WTC11 (cell line): ENCODE data around the gene AK8.

Experiments used
- CREM ChIP-seq: sonication (generic); formaldehyde crosslinking; IDR thresholded peaks from 2 replicates; pipeline ENCODE4 v1.8.1; 2022; ENCODE audit warnings: mild to moderate bottlenecking, missing genetic modification reagents, moderate library complexity
- CTCF ChIP-seq: fragments of 200-600 bp; IDR thresholded peaks from 2 replicates; pipeline ENCODE4 v1.8.0; 2022; ENCODE audit warnings: antibody characterized with exemption
- E2F5 ChIP-seq: sonication (generic); formaldehyde crosslinking; IDR thresholded peaks from 2 replicates; pipeline ENCODE4 v1.8.1; 2022; ENCODE audit warnings: mild to moderate bottlenecking, moderate library complexity, missing genetic modification reagents
- GABPB1 ChIP-seq: sonication (generic); formaldehyde crosslinking; IDR thresholded peaks from 2 replicates; pipeline ENCODE4 v1.8.1; 2023; ENCODE audit warnings: mild to moderate bottlenecking, missing genetic modification reagents
- TCF7 ChIP-seq: sonication (generic); formaldehyde crosslinking; IDR thresholded peaks from 2 replicates; pipeline ENCODE4 v1.8.0; 2022; ENCODE audit warnings: mild to moderate bottlenecking, low read depth, missing genetic modification reagents, moderate library complexity
- USF2 ChIP-seq: sonication (generic); formaldehyde crosslinking; IDR thresholded peaks from 2 replicates; pipeline ENCODE4 v1.8.1; 2023; ENCODE audit warnings: mild to moderate bottlenecking, missing genetic modification reagents, moderate library complexity
- ZNF416 ChIP-seq: fragments of 250-450 bp; sonication (Bioruptor Pico); IDR thresholded peaks from 2 replicates; pipeline ENCODE4 v1.9.0; 2021; ENCODE audit warnings: mild to moderate bottlenecking, inconsistent platforms
- ZNF423 ChIP-seq: fragments of 250-450 bp; sonication (Bioruptor Pico); IDR thresholded peaks from 2 replicates; pipeline ENCODE4 v2.1.2; 2022; ENCODE audit warnings: mild to moderate bottlenecking, moderate library complexity
- TF ChIP-seq, protein P1 (sequence below): sonication (generic); formaldehyde crosslinking; IDR thresholded peaks from 2 replicates; pipeline ENCODE4 v1.8.1; 2022; ENCODE audit warnings: missing genetic modification reagents, borderline replicate concordance
- TF ChIP-seq, protein P2 (sequence below): sonication (generic); formaldehyde crosslinking; IDR thresholded peaks from 2 replicates; pipeline ENCODE4 v1.8.0; 2023; ENCODE audit warnings: mild to moderate bottlenecking, missing genetic modification reagents
- TF ChIP-seq, protein P3 (sequence below): sonication (generic); formaldehyde crosslinking; IDR thresholded peaks from 2 replicates; pipeline ENCODE4 v1.8.0; 2022; ENCODE audit warnings: mild to moderate bottlenecking, missing genetic modification reagents

DNA sequence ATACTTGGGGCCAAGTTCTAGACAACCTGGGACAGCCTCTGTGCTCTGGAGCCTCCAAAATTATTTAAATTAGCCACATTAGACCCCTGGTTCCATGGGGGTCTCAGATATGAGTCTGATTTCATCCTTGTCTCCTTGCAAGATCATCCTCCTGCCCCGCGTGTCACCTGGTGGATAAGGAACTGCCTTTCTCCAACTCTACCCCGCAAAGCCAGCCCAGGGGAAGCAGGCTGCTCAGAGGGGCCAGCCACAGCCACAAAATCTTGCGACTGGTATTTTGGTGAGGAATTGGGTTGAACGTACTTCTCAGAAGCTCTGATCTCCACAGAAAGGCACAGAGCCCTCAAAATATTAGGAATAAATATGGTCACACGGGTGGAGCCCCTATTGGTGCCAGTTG is 101.2 kb downstream of the AK8 start:
- TF ChIP-seq ZNF423 (CRISPR knock-in tag): no peak
- TF ChIP-seq TCF7 (CRISPR knock-in tag): no peak
- no peak for TF ChIP-seq CTCF
- TF ChIP-seq, protein P1, sequence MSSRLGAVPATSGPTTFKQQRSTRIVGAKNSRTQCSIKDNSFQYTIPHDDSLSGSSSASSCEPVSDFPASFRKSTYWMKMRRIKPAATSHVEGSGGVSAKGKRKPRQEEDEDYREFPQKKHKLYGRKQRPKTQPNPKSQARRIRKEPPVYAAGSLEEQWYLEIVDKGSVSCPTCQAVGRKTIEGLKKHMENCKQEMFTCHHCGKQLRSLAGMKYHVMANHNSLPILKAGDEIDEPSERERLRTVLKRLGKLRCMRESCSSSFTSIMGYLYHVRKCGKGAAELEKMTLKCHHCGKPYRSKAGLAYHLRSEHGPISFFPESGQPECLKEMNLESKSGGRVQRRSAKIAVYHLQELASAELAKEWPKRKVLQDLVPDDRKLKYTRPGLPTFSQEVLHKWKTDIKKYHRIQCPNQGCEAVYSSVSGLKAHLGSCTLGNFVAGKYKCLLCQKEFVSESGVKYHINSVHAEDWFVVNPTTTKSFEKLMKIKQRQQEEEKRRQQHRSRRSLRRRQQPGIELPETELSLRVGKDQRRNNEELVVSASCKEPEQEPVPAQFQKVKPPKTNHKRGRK (CRISPR knock-in tag): no peak
- TF ChIP-seq, protein P2, sequence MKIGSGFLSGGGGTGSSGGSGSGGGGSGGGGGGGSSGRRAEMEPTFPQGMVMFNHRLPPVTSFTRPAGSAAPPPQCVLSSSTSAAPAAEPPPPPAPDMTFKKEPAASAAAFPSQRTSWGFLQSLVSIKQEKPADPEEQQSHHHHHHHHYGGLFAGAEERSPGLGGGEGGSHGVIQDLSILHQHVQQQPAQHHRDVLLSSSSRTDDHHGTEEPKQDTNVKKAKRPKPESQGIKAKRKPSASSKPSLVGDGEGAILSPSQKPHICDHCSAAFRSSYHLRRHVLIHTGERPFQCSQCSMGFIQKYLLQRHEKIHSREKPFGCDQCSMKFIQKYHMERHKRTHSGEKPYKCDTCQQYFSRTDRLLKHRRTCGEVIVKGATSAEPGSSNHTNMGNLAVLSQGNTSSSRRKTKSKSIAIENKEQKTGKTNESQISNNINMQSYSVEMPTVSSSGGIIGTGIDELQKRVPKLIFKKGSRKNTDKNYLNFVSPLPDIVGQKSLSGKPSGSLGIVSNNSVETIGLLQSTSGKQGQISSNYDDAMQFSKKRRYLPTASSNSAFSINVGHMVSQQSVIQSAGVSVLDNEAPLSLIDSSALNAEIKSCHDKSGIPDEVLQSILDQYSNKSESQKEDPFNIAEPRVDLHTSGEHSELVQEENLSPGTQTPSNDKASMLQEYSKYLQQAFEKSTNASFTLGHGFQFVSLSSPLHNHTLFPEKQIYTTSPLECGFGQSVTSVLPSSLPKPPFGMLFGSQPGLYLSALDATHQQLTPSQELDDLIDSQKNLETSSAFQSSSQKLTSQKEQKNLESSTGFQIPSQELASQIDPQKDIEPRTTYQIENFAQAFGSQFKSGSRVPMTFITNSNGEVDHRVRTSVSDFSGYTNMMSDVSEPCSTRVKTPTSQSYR (CRISPR knock-in tag): no peak
- no peak for TF ChIP-seq E2F5
- no peak for TF ChIP-seq GABPB1 (CRISPR knock-in tag)
- no peak for TF ChIP-seq CREM
- TF ChIP-seq, protein P3, sequence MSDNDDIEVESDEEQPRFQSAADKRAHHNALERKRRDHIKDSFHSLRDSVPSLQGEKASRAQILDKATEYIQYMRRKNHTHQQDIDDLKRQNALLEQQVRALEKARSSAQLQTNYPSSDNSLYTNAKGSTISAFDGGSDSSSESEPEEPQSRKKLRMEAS (CRISPR knock-in tag): no peak
- no peak for TF ChIP-seq USF2 (CRISPR knock-in tag)
- TF ChIP-seq ZNF416 (CRISPR knock-in tag): no peak
